ENCODE measurements around the gene PRKN.

- TF ChIP-seq CTCF (conservative IDR thresholded peaks at IDR 0.05; ENCODE audit: low read depth in 2 of 2) (no peak), POLR2AphosphoS5 (IDR thresholded peaks at IDR 0.05; ENCODE audit: low read depth) (no peak), EZH2 (IDR thresholded peaks at IDR 0.05; ENCODE audit: low read depth, unreplicated experiment) (no peak), REST (IDR thresholded peaks at IDR 0.05; ENCODE audit: unreplicated experiment) (no peak), EZH2phosphoT487 (IDR thresholded peaks at IDR 0.05; ENCODE audit: unreplicated experiment) (no peak), NANOG (IDR thresholded peaks at IDR 0.05; ENCODE audit: borderline replicate concordance) (no peak), CREB1 (CRISPR knock-in tag; IDR thresholded peaks at IDR 0.05; ENCODE audit: low read depth) (no peak), ZNF462 (CRISPR knock-in tag; IDR thresholded peaks at IDR 0.05) (no peak), STAT1 (IDR thresholded peaks at IDR 0.05; ENCODE audit: unreplicated experiment) (no peak), ZNF114 (CRISPR knock-in tag; IDR thresholded peaks at IDR 0.05) (no peak), ETS1 (IDR thresholded peaks at IDR 0.05) (no peak)
These were observed 481.6 kb downstream of the PRKN start for GRCh38 chr6:162245830-162246420.

All from GM23338 (cell line).